ENCODE results near the gene WDR72. TPM values are rescaled to one million over a fixed set of nuclear protein-coding genes. Genes with fewer than 3 reads are reported as not detected.

The WDR72 gene
- total and polyA plus RNA-seq, 12 donors = 0.09 TPM; not detected in 11

GRCh38 chr15:53665930-53666329 is 93.5 kb downstream of the WDR72 start:
- TF ChIP-seq CTCF (IDR thresholded peaks at IDR 0.05) = no peak
- Histone ChIP-seq H3K36me3 (no peaks in the 10 kb centered on the region), H3K4me1 (no peaks in the 10 kb centered on the region), H3K9me3 (no peaks in the 10 kb centered on the region), H3K27ac (no peak overlapping the region), H3K27me3 (no peaks in the 10 kb centered on the region), H3K4me3 (no peak overlapping the region)
- intact Hi-C loops (cut with DNase I) = no loop called here
- no peak for DNase-seq
- WGBS, 2 donors = 75 to 82% methylated on average over 4 of the region's 4 CpGs
- ATAC-seq = no peak

GRCh38 chr15:53658827-53659555 is 100.5 kb downstream of the WDR72 start:
- no peaks in the 10 kb centered on the region for H3K27me3 ChIP-seq
- H3K4me1 ChIP-seq = no peaks in the 10 kb centered on the region
- H3K36me3 ChIP-seq = no peaks in the 10 kb centered on the region
- no peak overlapping the region for H3K4me3 ChIP-seq
- intact Hi-C loops (cut with DNase I) = no loop called here
- ATAC-seq = no peak
- DNase-seq = no peak
- H3K9me3 ChIP-seq = no peaks in the 10 kb centered on the region
- WGBS, 2 donors = 43 to 49% methylated on average over 11 of the region's 11 CpGs
- no peak for TF ChIP-seq CTCF (IDR thresholded peaks at IDR 0.05)
- no peak overlapping the region for H3K27ac ChIP-seq

GRCh38 chr15:53658255-53658654 is 101.2 kb downstream of the WDR72 start:
- H3K27me3 ChIP-seq = no peaks in the 10 kb centered on the region
- no peak overlapping the region for H3K27ac ChIP-seq
- ATAC-seq (no peak), DNase-seq (no peak)
- TF ChIP-seq CTCF (IDR thresholded peaks at IDR 0.05) = no peak
- H3K4me1 ChIP-seq = no peaks in the 10 kb centered on the region
- WGBS, 2 donors = 68 to 71% methylated on average over 2 of the region's 2 CpGs
- no peak overlapping the region for H3K4me3 ChIP-seq
- no peaks in the 10 kb centered on the region for H3K9me3 ChIP-seq
- intact Hi-C loops (cut with DNase I) = no loop called here
- H3K36me3 ChIP-seq = no peaks in the 10 kb centered on the region

- no peaks in the 10 kb centered on the region for H3K4me1 ChIP-seq
- H3K27ac ChIP-seq = no peak overlapping the region
- intact Hi-C loops (cut with DNase I) = no loop called here
- WGBS, 2 donors = 86 to 92% methylated on average over 2 of the region's 2 CpGs
- no peaks in the 10 kb centered on the region for H3K9me3 ChIP-seq
- H3K27me3 ChIP-seq = peaks cover 0 to 3% (median 0%) of the 10 kb centered on the region in 7 donors
- TF ChIP-seq CTCF (IDR thresholded peaks at IDR 0.05) = no peak
- no peaks in the 10 kb centered on the region for H3K36me3 ChIP-seq
- H3K4me3 ChIP-seq = no peak overlapping the region
- no peak for DNase-seq
- ATAC-seq = no peak
Observed at GRCh38 chr15:53648934-53649333, 110.5 kb downstream of the WDR72 start.

All from heart right ventricle (tissue), 16 donors.